ENCODE measurements around the gene CRB2.

The CRB2 gene

GRCh38 chr9:123425261-123425821 lies 69.3 kb downstream of the CRB2 start (continued):
- TF ChIP-seq, protein P1, sequence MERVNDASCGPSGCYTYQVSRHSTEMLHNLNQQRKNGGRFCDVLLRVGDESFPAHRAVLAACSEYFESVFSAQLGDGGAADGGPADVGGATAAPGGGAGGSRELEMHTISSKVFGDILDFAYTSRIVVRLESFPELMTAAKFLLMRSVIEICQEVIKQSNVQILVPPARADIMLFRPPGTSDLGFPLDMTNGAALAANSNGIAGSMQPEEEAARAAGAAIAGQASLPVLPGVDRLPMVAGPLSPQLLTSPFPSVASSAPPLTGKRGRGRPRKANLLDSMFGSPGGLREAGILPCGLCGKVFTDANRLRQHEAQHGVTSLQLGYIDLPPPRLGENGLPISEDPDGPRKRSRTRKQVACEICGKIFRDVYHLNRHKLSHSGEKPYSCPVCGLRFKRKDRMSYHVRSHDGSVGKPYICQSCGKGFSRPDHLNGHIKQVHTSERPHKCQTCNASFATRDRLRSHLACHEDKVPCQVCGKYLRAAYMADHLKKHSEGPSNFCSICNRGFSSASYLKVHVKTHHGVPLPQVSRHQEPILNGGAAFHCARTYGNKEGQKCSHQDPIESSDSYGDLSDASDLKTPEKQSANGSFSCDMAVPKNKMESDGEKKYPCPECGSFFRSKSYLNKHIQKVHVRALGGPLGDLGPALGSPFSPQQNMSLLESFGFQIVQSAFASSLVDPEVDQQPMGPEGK (CRISPR knock-in tag; IDR thresholded peaks at IDR 0.05; ENCODE audit: borderline replicate concordance), result no peak
- TF ChIP-seq ZC3H10 (CRISPR knock-in tag; IDR thresholded peaks at IDR 0.05), result no peak
- TF ChIP-seq ZNF565 (CRISPR knock-in tag; conservative IDR thresholded peaks at IDR 0.05; ENCODE audit: low read depth), result no peak
- no peak for TF ChIP-seq ESRRG (CRISPR knock-in tag; IDR thresholded peaks at IDR 0.05)
- no peak for TF ChIP-seq OSR1 (CRISPR knock-in tag; IDR thresholded peaks at IDR 0.05)

DNA sequence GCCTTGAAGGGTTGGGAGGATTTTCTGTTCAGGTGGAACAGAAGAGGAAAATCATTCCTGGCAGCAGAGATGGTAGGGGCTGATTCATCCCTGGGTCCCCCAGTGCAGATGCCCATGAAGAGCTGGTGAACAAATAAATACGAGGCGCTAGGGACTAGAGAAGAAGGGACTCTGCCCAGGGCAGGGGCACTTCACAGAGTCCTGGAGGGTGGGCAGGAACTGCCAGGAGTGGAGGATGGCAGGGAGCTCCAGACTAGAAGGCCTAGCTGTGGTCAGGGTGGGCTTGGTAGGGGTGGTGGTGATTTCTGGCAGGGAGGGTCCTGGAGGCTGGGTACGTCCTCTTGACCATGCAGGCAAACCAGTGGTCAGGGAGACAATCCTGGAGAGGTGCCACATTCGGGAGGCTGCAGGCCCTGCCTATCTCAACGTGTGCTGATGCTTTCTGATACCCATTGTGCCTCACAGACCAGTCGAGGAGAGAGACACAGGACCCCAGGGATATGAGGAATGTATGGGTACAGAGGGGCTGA lies 69.9 kb downstream of the CRB2 start:
- TF ChIP-seq CSDC2 (CRISPR knock-in tag; IDR thresholded peaks at IDR 0.05), result no peak
- no peak for TF ChIP-seq ZNF565 (CRISPR knock-in tag; conservative IDR thresholded peaks at IDR 0.05; ENCODE audit: low read depth)
- no peak for TF ChIP-seq POU6F1 (CRISPR knock-in tag; IDR thresholded peaks at IDR 0.05; ENCODE audit: borderline replicate concordance, low read depth)
- TF ChIP-seq ZNF8 (CRISPR knock-in tag; IDR thresholded peaks at IDR 0.05), result no peak
- TF ChIP-seq SNAI2 (CRISPR knock-in tag; IDR thresholded peaks at IDR 0.05), result no peak
- no peak for TF ChIP-seq ESRRG (CRISPR knock-in tag; IDR thresholded peaks at IDR 0.05)
- TF ChIP-seq, protein P1 (CRISPR knock-in tag; IDR thresholded peaks at IDR 0.05; ENCODE audit: borderline replicate concordance), result no peak
- TF ChIP-seq ZFP3 (CRISPR knock-in tag; IDR thresholded peaks at IDR 0.05), result no peak
- no peak for TF ChIP-seq PPARA (CRISPR knock-in tag; IDR thresholded peaks at IDR 0.05; ENCODE audit: borderline replicate concordance)
- TF ChIP-seq, protein P2, sequence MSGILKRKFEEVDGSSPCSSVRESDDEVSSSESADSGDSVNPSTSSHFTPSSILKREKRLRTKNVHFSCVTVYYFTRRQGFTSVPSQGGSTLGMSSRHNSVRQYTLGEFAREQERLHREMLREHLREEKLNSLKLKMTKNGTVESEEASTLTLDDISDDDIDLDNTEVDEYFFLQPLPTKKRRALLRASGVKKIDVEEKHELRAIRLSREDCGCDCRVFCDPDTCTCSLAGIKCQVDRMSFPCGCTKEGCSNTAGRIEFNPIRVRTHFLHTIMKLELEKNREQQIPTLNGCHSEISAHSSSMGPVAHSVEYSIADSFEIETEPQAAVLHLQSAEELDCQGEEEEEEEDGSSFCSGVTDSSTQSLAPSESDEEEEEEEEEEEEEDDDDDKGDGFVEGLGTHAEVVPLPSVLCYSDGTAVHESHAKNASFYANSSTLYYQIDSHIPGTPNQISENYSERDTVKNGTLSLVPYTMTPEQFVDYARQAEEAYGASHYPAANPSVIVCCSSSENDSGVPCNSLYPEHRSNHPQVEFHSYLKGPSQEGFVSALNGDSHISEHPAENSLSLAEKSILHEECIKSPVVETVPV (CRISPR knock-in tag; IDR thresholded peaks at IDR 0.05), result no peak
- TF ChIP-seq OSR1 (CRISPR knock-in tag; IDR thresholded peaks at IDR 0.05), result no peak
- no peak for TF ChIP-seq TCF4 (CRISPR knock-in tag; IDR thresholded peaks at IDR 0.05; ENCODE audit: borderline replicate concordance)
- TF ChIP-seq TOX (CRISPR knock-in tag; IDR thresholded peaks at IDR 0.05; ENCODE audit: borderline replicate concordance), result no peak
- no peak for TF ChIP-seq BACH2 (CRISPR knock-in tag; IDR thresholded peaks at IDR 0.05; ENCODE audit: borderline replicate concordance)
- TF ChIP-seq, protein P3, sequence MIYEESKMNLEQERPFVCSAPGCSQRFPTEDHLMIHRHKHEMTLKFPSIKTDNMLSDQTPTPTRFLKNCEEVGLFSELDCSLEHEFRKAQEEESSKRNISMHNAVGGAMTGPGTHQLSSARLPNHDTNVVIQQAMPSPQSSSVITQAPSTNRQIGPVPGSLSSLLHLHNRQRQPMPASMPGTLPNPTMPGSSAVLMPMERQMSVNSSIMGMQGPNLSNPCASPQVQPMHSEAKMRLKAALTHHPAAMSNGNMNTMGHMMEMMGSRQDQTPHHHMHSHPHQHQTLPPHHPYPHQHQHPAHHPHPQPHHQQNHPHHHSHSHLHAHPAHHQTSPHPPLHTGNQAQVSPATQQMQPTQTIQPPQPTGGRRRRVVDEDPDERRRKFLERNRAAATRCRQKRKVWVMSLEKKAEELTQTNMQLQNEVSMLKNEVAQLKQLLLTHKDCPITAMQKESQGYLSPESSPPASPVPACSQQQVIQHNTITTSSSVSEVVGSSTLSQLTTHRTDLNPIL (CRISPR knock-in tag; IDR thresholded peaks at IDR 0.05; ENCODE audit: low read depth), result no peak
- TF ChIP-seq ISL1 (CRISPR knock-in tag; IDR thresholded peaks at IDR 0.05), result no peak
- TF ChIP-seq TSHZ2 (CRISPR knock-in tag; IDR thresholded peaks at IDR 0.05), result no peak
- TF ChIP-seq GLIS3 (CRISPR knock-in tag; IDR thresholded peaks at IDR 0.05), result no peak
- ATAC-seq, result no peak
